Right kidney (tissue), 1 donor: ENCODE measurements around the gene HS3ST5.
A peak's percentile ranks its signal among the peaks of the same experiment; 100 is the strongest.
"Not testable (repeated sequence)": the region's sequence is repeated elsewhere in the genome, so short reads cannot be mapped to it uniquely, and the experiment has no call there.

Experiments
- DNase-seq: peaks from one replicate; pipeline ENCODE4 v3.0.0-alpha.2; 2016

HS3ST5 gene

GRCh38 chr6:114151064-114151690, 191.6 kb downstream of the HS3ST5 start:
- no peak for DNase-seq

GRCh38 chr6:114149182-114149581, 193.6 kb downstream of the HS3ST5 start:
- not testable (repeated sequence) for DNase-seq

GRCh38 chr6:114144887-114145851, 197.7 kb downstream of the HS3ST5 start:
- no peak for DNase-seq

GRCh38 chr6:114142258-114142657, 200.6 kb downstream of the HS3ST5 start:
- no peak for DNase-seq

GRCh38 chr6:114140416-114140815, 202.4 kb downstream of the HS3ST5 start:
- no peak for DNase-seq

GRCh38 chr6:114138577-114139248, 204.1 kb downstream of the HS3ST5 start:
- DNase-seq: no peak

- no peak for DNase-seq
Measured at GRCh38 chr6:114135363-114135971, 207.4 kb downstream of the HS3ST5 start.

- no peak for DNase-seq
Measured at GRCh38 chr6:114133816-114134215, 209.0 kb downstream of the HS3ST5 start.

- no peak for DNase-seq
Measured at GRCh38 chr6:114131945-114132344, 210.9 kb downstream of the HS3ST5 start.

GRCh38 chr6:114125576-114125975, 217.2 kb downstream of the HS3ST5 start:
- no peak for DNase-seq

GRCh38 chr6:114121913-114122662, 220.7 kb downstream of the HS3ST5 start:
- no peak for DNase-seq

GRCh38 chr6:114119056-114119455, 223.8 kb downstream of the HS3ST5 start:
- no peak for DNase-seq

- no peak for DNase-seq
Measured at GRCh38 chr6:114115652-114116051, 227.2 kb downstream of the HS3ST5 start.

GRCh38 chr6:114108119-114109002, 234.5 kb downstream of the HS3ST5 start:
- DNase-seq: peak; percentile 20

GRCh38 chr6:114106020-114106419, 236.8 kb downstream of the HS3ST5 start:
- no peak for DNase-seq

GRCh38 chr6:114101255-114101654, 241.6 kb downstream of the HS3ST5 start:
- no peak for DNase-seq

- no peak for DNase-seq
Measured at GRCh38 chr6:114100215-114100994, 242.4 kb downstream of the HS3ST5 start.

- no peak for DNase-seq
Measured at GRCh38 chr6:114096561-114097172, 246.2 kb downstream of the HS3ST5 start.

GRCh38 chr6:114092943-114093342, 249.9 kb downstream of the HS3ST5 start:
- DNase-seq: no peak
